ENCODE data around the gene CEP128.

CEP128 gene

DNA sequence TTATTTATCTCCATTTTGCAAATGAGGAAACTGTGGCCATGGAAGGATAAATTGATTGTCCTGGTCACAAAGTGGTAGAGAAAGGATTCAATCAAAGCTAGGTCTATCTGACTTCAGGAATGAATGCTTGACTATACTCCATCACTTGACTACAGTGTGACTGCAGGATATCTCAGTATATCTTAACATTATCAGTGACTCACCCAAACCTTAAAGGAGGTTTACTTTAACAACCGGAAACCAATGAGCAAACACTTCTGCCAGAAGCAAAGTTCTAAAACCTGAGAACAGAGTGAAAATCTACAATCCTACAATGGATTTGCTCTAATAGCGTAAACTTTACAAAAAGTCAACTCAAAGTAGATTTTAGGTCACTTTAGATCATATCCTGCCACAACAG, 277.0 kb downstream of the CEP128 start:
- DNase-seq (ENCODE audit: low spot score): no peak

DNA sequence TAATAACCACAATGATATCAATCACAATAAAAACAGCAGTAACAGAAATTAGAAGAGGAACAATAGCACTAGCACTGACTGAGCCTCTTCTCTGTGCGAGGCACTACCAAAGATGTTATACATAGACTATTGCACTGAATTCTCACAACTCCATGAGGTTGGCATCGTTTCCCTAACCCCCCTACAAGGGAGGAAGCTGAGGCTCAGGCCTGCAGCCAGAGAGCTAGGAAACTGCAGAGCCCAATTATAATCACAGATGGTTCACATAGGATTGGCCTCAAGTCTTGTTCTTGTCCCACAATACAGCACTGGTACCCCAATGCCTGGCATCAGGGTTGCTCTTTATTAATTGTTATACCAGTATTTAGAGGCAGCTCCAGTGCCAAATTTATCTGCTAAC, 278.0 kb downstream of the CEP128 start:
- no peak for DNase-seq (ENCODE audit: low spot score)

DNA sequence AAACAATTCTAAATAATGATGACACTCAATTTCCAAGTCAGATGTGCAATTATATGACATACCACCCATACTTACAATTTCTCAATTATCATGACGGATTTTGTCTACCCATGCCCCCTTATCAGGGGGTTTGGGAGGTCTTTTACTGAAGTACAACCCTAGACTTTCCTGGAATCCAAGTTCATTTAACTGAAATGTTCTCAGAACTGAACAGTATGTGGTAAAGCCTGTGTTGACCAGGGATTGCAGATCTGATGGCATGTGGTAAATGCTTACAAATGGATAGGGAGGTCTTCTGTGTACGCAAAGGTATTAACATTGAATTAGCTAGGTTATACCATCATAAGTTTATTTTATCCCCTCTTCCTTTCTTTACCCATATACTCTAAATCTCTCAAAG, 281.8 kb downstream of the CEP128 start:
- no peak for DNase-seq (ENCODE audit: low spot score)

DNA sequence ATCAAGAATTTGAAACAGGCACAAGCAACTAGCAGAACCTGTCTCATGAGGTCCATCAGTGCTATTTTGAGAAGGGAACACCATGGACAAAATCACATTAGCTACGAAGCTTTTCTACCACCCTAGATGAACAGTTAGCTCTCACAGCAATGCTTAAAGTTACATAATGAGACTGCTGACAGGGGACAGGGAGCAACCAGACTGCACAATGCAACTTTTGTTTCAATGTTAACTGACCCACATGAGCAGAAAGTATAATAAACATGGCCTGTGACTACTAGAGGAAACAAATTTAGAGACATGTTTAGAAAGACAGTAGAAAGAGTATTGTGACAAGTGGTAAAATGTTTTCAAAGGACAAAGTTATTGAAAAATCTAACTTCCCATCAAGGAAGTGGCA, 282.8 kb downstream of the CEP128 start:
- DNase-seq (ENCODE audit: low spot score): no peak

DNA sequence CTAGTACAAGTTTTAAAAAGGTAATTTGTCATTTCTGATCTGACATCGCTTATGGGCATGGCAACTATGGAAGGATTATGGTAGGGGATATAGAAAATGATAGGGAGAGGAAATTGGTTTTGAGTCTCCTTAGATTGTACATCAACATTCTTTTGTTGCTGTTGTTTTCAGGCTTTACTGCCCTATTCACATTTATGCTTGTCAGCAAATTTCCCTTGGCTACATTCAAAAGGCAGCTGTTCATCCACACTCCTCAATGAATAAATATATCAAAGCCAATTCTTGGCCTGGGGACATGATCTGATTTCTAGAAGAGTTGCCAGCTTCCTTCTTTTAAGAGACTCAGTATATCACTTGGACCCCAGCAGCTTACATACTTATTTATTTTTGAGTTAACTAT, 283.4 kb downstream of the CEP128 start:
- no peak for DNase-seq (ENCODE audit: low spot score)

DNA sequence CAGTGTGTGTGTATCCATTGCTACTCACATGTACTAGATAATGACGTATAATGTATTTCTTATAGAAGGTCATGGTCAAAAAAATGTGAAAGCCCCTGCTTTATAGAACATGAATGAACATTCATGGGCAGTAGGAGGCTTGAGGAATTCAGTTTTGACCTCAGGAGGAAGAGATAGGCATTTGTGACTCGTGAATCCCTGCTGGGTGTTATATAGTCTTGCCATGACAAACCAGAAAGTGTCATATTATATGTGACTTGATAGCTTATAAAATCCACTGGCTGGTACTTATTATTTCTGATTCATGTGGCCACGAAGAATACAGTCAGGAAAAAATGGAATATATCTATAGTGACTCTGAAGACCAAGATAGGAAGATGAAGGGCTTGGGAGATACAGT, 287.6 kb downstream of the CEP128 start:
- no peak for DNase-seq (ENCODE audit: low spot score)

DNA sequence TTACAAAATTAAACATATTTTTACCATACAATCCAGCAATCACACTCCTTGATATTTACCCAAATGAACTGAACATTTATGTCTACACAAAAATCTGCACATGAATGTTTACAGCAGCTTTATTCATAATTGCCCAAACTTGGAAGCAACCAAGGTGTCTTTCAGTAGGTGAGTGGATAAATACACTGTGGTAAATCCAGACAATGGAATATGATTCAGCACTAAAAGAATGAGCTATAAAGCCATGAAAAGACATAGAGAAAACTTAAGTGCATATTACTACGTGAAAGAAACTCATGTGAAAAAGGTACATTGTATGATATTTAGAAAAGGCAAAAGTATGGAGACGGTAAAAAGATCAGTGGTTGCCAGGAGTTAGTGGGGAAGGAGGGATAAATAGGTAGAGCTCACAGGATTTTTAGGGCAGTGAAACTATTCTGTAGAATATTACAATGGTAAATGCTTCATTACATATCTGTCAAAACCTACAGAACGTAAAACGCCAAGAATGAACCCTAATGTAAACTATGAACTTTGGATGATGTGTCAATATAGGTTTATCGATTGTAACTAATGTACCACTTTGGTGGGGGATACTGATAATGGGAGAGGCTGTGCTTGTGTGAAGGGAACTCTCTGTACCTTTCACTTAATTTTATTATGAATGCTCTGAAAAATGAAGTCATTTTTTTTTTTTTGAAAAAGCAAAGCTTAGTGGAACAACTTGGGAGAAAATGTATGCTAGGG, 295.7 kb downstream of the CEP128 start:
- no peak for DNase-seq (ENCODE audit: low spot score)

DNA sequence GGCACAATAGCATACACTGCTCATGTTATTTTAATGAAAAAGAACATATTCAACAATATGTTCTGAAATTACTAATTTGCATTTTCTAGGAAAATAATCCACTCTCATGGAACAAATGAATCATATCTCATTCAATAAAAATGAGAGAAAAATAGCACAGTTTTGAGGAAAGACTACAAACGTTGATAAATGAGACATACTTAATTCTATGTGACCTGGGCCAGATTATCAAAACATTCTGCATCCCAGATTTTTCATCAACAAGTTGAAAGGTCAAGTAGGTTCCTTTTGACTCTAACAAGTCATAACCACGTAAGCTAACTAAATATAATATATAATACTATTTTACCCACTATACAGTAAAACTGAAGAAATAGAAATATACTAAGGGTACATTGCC, 296.7 kb downstream of the CEP128 start:
- DNase-seq (ENCODE audit: low spot score): no peak

DNA sequence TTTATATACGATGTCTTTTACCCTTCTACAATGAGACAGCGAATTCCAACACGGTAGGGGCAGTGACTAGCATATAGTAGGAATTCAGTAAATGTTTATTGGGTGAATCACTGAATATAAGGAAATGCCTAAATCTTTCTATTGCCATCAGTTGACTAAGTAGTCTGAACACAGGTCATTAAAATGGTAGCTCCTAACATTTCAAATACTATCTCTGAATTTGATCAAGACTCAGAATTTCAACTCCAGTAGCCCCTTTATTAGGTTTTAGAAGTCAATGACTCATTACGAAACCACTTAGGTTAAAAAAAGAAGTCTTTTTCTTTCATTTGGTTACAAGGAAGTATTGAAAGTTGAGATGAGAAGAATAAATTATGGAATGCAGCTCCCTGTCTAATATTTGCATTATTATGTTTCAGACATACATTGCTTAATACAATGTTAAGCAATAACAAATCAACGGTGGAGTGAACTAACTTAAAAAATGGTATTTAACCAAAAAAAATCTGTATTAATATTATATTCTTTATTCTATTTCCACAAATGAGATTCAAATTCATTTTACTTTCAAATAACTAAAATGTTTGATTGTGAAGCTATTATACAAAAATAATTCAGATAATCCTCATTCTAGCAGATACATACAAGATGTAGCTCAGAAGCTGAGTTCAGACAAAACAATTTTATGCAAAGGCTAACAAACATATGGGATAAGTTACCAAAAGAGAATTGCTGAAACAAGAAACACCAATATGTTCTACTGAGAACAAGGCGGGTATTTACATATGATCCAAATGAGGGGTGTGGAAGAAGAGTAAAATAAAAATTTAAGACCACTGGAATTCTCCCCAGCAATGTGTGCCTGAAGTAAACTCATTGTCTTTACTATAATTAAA, 302.7 kb downstream of the CEP128 start:
- DNase-seq (ENCODE audit: low spot score): peak; percentile 30

DNA sequence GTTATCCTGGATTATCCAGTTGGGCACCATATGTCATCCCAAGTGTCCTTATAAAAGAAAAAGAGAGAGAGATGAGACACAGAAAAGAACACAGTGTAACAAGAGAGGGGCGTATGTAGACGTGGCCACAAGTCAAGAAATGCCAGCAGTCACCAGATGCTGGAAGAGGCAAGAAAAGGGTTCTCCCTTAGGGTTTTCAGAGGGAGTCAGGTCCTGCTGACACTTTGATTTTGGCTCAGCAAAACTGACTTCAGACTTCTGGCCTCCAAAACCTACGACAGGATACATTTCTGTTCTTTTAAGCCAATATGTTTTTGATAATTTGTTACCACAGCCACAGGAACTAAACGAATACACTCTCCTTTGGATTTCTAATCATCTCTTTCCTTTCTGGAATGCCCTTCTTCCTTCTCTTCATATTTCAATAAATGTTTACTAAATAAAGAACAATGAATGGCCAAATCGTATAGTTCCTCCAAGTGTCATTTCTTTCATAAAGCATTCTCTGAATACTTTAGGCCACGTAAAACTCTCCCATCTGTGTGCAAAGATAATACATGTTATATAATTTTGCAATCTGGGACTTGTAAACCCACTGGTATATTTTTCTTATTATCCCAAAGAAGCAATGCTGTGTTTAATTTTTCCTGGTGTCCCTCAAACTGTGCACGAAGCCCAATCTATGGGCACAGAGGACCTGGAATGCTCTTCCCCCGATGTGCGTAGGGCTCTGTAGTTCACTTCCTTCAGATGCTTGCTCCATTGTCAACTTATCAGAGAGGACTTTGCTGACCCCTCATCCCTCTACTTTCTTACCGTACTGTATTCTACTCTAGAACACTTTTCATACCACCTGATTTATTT, 303.6 kb downstream of the CEP128 start:
- no peak for DNase-seq (ENCODE audit: low spot score)

DNA sequence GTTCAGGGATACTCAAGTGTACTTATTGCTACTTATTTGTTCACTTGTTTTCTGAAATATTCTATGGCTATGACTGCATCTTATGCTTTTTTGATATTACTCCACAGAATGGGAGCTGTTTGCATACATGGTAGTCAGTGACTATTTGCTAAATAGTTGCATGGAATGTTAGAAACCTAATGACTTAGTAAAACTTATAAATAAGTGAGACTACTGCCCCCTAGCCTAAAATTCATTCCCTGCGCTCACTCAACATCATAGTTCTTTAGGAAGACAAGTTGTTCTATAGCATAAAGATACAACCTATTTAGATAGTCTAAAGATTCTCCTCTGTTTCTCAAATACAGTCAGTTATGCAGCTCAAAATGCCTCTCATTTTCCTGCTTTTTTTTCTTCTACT, 305.5 kb downstream of the CEP128 start:
- no peak for DNase-seq (ENCODE audit: low spot score)

DNA sequence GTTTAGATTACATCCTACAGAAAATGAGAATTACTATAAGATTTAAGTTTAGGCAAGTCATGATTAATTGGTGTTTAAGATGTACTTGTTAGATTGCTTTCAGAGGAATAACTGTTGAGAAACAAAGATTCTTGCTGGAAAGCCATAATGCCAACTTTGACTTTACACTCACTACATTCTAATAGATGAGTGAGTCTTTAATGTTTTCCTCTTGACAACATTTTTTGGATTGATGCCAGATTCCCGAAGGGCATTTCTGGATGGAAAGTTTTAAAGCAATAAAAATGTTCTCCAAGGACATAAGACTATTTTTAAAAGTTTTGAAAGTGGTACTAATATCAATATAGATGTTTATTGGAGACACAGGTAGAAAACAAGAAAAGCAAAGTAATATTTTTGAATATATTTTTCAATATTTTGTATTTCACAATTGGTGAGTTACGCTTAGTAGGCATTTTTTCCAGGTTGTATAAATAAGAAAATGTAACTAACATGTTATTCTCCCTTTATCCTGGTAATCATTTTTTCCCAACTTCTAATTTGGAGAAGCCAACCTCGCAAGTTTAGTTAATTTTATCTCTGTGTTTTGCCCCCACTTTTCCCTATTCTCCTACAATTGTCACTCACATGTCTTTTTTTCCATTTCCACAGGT, 307.3 kb downstream of the CEP128 start:
- DNase-seq (ENCODE audit: low spot score): no peak

DNA sequence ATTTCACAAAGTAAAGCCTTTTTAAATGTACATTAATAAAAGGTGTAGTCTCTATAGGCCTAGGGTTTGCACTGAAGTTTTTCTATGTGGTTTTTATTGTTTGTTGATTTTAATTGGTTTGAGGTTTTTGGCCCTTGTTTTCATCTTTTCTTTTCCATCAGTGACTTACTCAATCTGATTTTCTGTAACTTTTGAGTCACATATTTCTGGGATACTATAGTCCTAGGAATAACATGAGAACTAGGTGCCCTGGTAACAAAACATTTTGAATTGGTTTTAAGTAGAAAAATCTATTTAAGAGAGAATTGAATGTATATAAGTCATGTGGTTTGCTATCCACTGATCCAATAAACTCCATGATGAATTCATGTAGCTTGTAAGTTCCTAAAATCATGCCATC, 311.9 kb downstream of the CEP128 start:
- DNase-seq (ENCODE audit: low spot score): no peak

DNA sequence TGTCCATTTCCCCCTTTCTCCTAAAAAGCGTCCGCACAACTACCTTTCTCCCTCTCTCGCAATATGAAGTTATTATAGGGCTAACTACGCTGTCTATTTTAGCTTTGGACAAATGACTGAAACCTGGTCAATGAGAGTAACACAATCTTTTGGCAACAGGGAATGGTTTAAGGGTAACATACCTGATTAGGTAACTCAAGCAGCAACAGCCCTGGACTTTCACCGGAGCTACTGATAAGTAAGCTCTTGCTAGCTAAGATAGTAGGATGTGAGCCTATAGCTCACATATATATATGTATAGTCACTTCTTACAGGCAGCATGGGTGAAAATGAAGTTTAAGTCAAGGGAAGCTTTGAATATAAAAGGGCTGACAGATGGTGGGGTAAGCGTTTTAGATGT, 313.0 kb downstream of the CEP128 start:
- no peak for DNase-seq (ENCODE audit: low spot score)

DNA sequence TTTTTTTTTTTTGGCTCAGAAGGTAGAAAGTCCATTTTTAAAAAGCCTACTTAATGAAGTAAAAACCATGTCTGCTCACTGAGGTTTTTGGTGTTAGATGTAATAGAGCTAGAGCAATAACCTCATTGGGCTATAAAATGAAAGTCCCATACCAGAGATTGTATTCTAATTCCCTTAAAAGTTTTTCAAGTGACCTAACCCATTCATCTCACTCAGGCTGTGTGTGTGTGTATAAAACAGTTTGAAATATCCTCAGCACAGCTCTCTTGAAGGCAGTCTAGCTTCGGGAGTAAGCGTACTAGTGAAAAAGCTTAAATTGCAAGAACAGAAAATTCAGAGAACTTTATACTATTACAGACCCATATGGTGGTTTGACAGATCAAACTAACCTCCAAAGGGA, 313.8 kb downstream of the CEP128 start:
- DNase-seq (ENCODE audit: low spot score): no peak

DNA sequence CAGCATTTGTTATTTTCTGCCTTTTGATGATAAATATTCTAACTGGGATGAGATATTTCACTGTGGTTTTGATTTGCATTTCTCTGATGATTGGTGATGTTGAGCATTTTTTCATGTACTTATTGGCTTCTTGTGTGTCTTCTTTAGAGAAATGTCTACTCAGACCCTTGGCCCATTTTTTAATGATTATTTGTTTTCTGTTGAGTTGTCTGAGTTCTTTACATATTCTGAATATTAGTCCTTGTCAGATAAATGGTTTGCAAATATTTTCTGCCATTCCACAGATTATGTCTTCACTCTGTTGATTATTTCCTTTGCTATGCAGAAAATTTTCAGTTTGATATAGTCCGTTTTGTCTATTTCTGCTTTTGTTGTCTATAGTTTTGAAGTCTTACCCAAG, 317.0 kb downstream of the CEP128 start:
- no peak for DNase-seq (ENCODE audit: low spot score)

DNA sequence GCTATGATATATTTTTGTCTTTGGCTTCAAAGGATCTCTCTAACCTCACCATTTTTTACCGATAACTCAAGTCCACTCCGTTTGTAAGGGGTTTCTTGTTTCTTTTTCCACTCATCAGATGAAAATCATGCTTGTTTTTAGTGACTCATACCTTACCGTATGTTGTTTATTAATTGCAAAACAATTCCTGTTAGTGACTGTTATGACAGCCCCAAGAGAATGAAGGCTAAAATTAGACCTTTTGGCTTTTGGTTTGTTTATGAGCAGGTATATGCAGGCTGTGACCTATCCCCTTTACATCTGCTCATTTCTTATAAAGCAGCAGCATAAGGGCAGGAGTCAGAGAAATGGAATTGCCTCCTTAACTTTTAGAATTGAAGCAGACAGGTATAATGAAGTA, 319.8 kb downstream of the CEP128 start:
- DNase-seq (ENCODE audit: low spot score): no peak

DNA sequence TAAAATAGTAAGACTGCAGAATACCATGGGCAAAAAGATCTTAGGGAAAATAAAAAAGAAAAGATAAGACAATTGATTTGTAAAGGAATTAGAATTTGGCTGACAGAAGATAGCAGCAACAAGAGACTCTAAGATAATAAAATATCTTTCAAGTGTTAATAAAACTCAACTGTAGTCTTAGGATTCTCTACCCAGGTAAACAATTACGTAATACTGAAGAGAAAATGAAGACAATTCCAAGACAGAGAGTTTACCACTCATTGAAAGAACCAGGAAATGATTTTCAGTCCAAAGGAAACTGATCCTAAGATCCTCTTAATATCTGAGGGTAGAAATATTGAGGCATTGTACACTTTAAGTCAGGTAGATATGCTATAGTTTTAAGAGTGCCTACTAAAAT, 321.1 kb downstream of the CEP128 start:
- no peak for DNase-seq (ENCODE audit: low spot score)

DNA sequence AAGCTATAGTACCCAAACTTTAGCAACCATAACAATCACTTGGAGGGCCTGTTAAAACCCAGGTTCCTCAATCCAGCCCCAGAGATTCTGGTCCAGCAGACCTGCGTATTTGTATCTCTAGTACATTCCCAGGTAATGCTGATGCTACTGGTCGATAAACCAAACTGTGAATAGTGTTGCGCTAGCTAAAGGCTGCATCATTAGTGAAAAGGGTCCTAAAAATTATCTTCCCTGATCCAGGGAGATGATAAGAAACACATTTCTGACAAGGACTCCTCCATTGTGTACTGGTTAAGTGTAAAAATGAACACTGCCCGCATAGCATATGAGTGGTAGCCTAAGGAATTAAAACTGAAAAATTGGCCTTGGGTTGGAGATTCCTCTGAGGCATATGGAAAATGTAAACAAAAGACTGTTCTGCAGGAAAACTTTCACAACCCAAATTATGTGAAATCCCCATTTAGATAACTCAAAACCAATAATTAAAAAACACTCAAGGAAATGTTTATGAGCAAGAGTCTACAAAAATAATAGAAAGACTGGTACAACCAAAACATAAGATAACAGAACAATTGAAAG, 322.7 kb downstream of the CEP128 start:
- DNase-seq (ENCODE audit: low spot score): no peak

DNA sequence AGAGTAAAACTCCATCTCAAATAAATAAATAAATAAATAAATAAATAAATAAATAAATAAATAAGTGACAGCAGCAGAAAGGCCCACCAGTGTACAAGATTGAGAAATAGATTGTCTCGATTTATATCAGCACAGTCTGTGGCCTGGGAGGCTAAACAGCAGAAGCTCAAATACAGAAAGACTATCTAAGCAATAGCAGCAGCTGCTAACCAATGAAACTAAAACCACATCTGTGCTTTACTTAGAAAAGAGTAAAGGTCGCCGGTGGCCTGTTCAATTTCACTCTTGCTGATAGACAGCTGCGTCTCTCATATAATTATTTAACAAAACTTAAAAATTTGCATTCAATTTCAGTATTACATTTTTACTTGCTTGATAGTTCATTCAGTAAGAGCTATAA, 325.7 kb downstream of the CEP128 start:
- no peak for DNase-seq (ENCODE audit: low spot score)

DNA sequence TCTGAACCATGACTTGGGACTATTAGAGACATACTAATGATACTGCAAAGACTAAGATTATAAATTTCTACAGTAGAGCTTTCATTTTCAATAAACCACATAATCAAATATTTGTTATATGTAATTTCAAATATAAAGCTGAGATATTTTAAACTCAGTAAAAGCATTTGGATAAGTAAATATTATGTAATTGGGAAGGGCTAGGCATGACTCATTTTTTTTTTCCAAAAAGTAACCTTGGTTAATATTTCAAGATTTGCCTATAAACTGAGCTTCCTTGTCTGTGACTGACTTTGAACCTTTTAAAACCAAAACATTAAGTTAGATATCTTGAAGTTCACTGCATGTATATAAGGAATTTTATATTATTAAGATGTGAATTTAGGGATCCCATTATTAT, 332.5 kb downstream of the CEP128 start:
- no peak for DNase-seq (ENCODE audit: low spot score)

DNA sequence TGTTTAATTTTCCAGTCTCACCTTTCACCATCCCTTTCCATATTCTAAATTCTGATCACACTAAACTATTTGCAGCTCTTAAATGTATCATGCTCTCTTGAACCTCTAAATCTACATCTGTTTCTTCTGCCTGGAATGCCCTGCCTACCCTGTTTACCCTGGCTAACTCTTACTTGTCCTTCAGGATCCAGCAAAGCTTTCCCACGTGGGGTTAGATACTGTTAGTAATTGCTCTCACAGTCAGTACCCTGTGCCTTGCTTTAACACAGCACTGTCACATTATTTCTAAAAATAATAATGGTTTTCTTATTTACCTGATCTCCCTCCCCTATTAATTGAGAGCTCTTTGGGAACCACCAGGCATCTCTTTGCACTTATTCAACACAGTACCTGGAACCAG, 333.0 kb downstream of the CEP128 start:
- DNase-seq (ENCODE audit: low spot score): no peak
